NCI-H2196 (cell line): ENCODE measurements around the gene FAM43B.

Experiments
- DNase-seq: peaks from one replicate; lab custom pipeline; 2025; ENCODE audit not compliant: unreplicated experiment; lab: John Stamatoyannopoulos, UW

The FAM43B gene

DNA sequence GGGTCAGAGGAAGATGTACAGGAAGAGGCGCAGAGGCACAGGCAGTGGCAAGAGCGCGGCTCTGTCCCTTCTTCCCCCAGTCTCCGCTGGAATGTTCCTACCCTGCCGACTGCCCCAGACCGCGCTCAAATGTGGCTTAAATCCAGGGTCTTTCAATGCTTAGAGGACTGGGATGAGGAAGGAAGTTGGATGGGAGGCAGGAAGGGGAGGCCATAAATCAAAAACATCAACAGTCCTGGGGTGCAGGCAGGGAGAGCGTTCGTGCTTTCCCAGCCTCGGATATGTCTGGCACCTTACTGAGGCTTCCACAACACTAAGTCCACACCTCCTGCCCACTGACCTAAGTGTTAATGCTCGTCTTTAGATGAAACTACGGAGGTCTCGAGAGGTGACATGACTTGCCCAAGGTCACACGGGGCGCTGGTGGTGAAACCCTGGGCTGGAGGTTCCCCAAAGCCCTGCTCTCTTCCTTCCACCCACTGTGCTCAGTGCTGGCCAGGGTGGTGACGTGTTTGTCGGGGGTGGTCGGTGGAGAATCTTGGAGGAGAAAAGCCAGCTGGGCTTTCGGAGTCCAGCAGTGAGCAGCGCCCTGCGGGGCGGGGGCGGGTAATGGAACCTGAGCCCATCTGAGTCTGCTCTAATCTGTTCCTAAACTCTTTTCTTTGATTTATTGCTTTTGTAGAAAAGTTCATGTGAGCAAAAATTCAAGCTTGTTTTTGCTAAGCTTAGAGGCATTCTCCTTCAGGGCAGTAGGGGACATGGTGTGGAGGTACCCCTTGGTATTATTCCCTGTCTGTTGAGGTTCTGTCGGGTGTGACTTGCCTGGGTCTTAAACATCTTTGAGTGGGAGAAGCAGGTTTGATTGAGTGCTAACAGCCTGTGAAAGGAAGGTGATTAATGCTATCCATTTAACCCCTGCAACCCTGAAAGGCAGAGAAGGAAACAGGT lies 37.2 kb downstream of the FAM43B start:
- no peak for DNase-seq

DNA sequence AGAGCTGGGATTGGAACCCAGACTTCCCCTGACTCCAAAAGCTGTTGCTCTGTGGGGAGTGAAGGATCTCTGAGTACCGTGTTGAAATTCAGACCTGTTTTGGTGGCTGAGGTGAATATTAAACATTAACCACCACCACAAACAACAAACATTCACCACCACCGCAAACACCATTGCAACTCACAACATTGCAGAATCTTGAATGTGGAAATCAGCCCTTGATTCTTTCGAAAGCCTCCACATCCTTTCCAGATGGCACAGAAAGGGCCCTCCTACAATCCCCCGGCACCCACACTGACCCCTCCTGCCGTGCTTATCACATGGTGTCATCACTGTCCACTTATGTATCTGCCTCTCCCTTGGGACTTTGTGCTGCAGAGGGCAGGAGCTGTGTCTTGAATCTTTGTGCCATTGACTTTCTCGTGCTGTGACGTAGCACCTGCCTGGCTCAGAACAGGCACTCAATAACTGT lies 38.0 kb downstream of the FAM43B start:
- no peak for DNase-seq

DNA sequence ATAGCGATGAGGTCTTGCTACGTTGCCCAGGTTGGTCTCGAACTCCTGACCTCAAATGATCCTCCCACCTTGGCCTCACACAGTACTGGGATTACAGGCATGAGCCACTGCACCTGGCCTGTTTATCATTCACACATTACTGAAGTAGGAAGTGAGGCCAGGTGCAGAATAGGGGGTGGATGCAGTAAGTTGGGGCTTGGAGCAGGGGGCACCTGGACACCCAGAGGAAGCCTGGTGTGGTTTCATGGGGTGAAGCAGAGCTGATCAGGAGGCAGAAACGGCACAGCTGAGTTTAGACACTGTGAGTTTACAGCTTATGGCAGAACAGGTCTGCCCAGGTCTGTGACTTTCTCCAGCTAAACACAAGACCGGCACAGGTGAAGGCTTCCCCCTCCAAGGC lies 41.4 kb downstream of the FAM43B start:
- no peak for DNase-seq

DNA sequence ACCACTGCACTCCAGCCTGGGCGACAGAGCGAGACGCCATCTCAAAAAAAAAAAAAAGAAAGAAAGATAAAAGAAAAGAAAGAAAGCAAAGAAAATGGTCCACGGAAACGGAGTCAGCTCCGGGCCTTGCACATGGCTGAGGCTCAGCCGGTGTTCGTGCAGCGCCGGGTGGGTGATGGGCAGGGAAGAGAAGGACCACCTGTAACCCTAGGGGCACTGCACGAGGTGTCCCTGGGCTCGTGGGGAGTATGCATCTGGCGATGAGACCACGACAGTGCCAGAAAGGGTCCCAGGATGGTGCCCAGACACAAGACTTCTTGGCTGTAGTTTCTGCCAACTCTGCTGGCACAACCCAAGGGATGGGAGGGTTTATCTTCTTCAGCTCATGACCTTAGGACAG lies 42.4 kb downstream of the FAM43B start:
- DNase-seq: no peak

DNA sequence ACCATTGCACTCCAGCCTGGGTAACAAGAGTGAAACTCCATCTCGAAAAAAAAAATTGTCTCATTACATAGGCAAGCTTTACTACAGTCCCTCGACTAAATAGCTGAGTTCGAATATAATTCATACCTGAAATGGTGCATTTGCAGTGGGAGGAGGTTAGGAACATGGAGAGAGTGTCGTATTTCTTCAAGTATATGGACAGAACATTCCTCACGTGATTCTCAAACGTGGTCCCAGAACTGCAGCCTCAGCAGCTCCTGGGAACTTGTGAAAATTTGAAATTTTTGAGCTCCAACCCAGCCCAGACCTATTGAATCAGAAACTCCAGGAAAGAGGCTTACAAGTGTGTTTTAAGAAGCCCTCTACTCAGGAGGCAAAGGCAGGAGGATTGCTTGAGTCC lies 43.7 kb downstream of the FAM43B start:
- no peak for DNase-seq

DNA sequence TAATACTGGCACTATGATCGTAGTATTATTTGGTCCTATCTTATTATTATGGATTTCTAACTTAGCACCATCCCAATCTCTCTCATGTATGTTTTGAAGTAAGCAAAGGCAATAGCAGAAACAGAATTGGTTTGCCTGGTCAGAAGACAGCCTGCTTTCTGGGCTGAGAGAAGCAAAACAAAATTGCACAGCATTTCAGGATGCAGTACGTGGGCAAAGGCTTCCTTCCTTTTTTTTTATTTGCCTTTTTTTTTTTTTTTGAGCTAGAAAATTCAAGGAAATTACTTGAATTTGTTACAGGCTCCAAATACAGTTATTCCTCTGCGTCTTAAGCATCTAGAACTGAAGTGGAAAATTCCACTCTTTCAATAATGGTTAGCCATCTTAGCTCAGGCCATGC lies 45.3 kb downstream of the FAM43B start:
- DNase-seq: no peak

DNA sequence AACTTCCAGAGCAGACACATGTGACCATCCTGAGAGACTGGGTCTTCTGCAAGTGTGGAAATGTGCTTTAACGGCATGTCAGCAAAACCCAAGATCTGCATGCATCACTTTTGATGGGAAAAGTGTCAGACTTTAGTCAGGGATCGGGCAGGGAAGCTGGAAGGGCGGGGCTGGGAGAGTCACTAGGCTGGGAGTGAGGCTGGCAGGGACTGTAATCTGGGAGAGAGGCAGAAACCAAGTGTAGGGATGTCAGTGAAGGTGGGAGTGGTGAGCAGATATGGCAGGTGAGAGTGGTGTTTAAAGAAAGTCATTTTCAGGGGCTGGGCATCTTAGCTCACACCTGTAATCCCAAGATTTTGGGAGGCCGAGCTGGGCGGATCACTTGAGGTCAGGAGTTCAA lies 47.8 kb downstream of the FAM43B start:
- no peak for DNase-seq

DNA sequence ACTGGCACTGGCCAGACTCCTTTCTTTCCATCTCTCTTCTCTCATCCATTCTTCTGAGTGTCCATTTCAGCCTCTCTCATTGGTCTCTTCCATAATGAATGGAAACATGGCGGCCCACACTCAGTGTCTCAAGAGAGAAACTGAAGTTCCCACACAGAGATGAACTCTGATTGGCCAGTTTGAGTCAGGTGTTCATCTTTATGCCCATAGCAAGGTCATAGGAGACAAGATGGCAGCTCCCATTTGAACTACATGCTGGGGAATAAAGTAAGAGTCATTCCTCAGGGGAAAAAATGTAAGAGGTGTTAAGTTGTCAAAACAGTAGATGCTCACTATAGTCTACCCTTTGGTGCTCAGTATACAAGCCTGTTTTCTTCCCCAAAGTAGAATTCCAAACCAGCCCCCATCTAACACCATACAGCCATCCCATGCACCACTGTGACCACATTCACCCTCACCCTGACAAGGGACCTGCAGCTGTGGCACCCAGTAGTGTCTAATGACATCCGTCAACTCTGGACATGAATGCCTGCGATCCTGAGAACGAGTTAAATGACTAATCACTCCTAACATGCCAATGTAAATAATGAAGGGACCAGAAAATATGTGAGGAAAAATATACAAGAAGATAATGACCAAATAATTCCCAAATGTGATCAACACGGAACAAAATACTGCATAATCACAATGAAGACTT lies 48.9 kb downstream of the FAM43B start:
- no peak for DNase-seq

DNA sequence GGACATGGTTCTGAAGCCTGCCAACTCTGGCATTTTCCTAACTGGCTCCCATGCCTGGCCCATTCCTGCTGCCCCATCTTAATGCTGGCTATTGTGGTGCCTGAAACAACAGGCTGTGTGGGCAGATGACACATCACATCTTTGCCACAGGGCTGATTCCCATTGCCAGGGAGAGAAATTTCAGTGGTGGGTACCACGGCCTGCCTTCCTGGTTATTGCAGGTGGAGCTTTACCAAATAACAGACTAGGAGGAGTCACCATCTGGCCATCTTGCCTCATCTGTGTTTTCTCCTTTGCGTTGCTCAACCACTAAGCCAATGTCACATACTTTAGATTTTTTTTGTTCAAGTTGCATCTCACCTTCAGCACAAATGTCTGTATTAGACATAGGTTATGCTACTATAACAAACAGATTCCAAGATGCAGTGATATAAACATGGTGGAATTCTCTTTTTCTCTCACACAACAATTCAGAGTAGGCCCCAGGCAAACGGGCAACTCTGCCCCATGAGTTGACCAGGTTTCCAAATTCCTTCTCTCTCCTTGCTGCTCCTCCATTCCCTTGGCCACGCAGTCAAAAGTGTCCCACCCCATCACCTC lies 50.6 kb downstream of the FAM43B start:
- no peak for DNase-seq

DNA sequence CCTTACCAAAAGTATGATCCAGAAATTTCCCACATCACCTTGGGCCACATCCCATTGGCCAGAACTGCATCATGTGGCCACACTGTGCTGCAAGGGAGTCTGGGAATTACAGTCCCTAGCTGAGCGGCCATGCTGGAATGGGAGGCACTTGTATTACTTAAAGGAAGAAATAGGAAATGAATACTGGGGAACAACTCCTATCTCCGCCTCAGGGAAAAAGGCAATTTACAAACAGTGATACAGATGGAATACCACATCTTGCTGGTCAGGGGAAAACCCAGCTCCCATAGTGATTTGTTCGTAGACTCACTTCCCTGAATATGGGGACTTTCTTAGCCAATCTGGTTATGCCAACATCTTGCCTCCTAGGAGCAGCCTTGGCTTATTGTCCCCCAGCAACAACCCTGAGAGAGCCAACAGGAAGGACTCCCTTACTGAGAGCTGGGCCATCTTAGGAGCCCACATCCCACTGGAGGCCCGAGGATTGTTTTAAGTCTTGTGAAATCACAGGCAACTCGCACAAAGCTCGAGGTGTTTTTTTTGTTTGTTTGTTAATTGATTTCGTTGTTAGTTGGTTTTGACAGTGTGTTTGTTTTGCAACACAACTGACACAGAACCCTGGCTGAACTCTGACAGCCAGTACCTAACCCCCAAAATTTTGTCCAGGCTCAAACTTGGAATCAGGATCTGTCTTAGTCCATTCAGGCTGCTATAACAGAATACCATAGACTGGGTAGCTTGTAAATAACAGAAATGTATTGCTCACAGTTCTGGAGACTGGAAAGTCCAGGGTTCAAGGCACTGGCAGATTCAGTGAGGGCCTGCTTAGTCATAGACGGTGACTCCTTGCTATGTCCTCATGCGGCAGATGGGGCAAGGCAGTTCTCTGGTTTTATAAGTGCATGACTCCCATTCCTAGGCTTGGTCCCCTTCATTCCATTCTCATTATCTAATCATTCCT lies 51.4 kb downstream of the FAM43B start:
- DNase-seq: no peak
